K562 (cell line): ENCODE data around the gene RPL27. TPM values are rescaled to one million over a fixed set of nuclear protein-coding genes. Genes with fewer than 3 reads are reported as not detected.

ENCODE experiments used
- ARID3A ChIP-seq: IDR thresholded peaks from 2 replicates; pipeline ENCODE4 v1.6.1; 2012; ENCODE audit warnings: low read depth, low read length, improper control_type of control experiment, borderline replicate concordance
- ATF4 ChIP-seq: fragments of 450-650 bp; formaldehyde crosslinking; IDR thresholded peaks from 2 replicates; pipeline ENCODE4 v1.4.0; 2022; ENCODE audit warnings: mild to moderate bottlenecking, moderate library complexity
- CBFA2T3 ChIP-seq: fragments of 450-650 bp; IDR thresholded peaks from 2 replicates; pipeline ENCODE4 v1.6.1; 2017
- COPS2 ChIP-seq: fragments of 450-650 bp; conservative IDR thresholded peaks from 2 replicates; pipeline ENCODE4 v1.6.1; 2016; ENCODE audit warnings: mild to moderate bottlenecking, moderate library complexity
- E2F6 ChIP-seq, 2 experiments: IDR thresholded peaks; 2 replicates each; pipeline ENCODE4 v1.6.1; 2011; ENCODE audit warnings: borderline replicate concordance in 1 of 2, control low read depth in 1 of 2, low read depth in 1 of 2, low read length in 1 of 2, mild to moderate bottlenecking in 1 of 2, mixed read lengths in 1 of 2, moderate library complexity in 1 of 2; ENCODE audit not compliant: insufficient read depth in 1 of 2, insufficient read length in 1 of 2, poor library complexity in 1 of 2, severe bottlenecking in 1 of 2; ENCODE audit errors: extremely low read depth in 1 of 2
- EHMT2 ChIP-seq: fragments of 450-650 bp; IDR thresholded peaks from 2 replicates; pipeline ENCODE4 v1.6.1; 2018; ENCODE audit warnings: antibody characterized with exemption
- ESRRA ChIP-seq: fragments of 450-650 bp; IDR thresholded peaks from 2 replicates; pipeline ENCODE4 v1.6.1; 2014; ENCODE audit warnings: low read depth, mild to moderate bottlenecking, moderate library complexity, borderline replicate concordance
- FIP1L1 ChIP-seq: fragments of 200-400 bp; formaldehyde crosslinking; IDR thresholded peaks from 2 replicates; pipeline ENCODE4 v1.6.1; 2018; ENCODE audit warnings: mild to moderate bottlenecking, low read depth, low read length; ENCODE audit not compliant: poor library complexity, severe bottlenecking
- FOS ChIP-seq: IDR thresholded peaks from 3 replicates; pipeline ENCODE4 v1.6.1; 2011; ENCODE audit not compliant: insufficient read length; ENCODE audit errors: extremely low read depth
- FOXP4 ChIP-seq: sonication (generic); formaldehyde crosslinking; IDR thresholded peaks from 2 replicates; pipeline ENCODE4 v1.8.0; 2022; ENCODE audit warnings: mild to moderate bottlenecking, missing genetic modification reagents, borderline replicate concordance
- HSF4 ChIP-seq: fragments of 250-450 bp; sonication (Bioruptor Pico); IDR thresholded peaks from 2 replicates; pipeline ENCODE4 v2.1.2; 2022; ENCODE audit warnings: mild to moderate bottlenecking, moderate library complexity, borderline replicate concordance
- MXI1 ChIP-seq: IDR thresholded peaks from 2 replicates; pipeline ENCODE4 v1.6.1; 2011; ENCODE audit warnings: low read depth, mild to moderate bottlenecking, improper control_type of control experiment, low read length
- NFRKB ChIP-seq: fragments of 450-650 bp; IDR thresholded peaks from 2 replicates; pipeline ENCODE4 v1.6.1; 2016; ENCODE audit warnings: low read depth
- POLR2G ChIP-seq: fragments of 200-400 bp; formaldehyde crosslinking; IDR thresholded peaks from 2 replicates; pipeline ENCODE4 v1.6.1; 2017; ENCODE audit warnings: low read depth, mild to moderate bottlenecking, antibody characterized with exemption, low read length, moderate library complexity
- PYGO2 ChIP-seq: fragments of 450-650 bp; IDR thresholded peaks from 2 replicates; pipeline ENCODE4 v1.6.1; 2016; ENCODE audit warnings: mild to moderate bottlenecking, missing genetic modification characterization, moderate library complexity, missing compliant biosample characterization
- RBM14 ChIP-seq: fragments of 200-400 bp; formaldehyde crosslinking; IDR thresholded peaks from 2 replicates; pipeline ENCODE4 v1.6.1; 2018; ENCODE audit warnings: low read depth, mild to moderate bottlenecking, low read length, moderate library complexity, borderline replicate concordance; ENCODE audit not compliant: insufficient read depth
- SMC3 ChIP-seq: conservative IDR thresholded peaks from 2 replicates; pipeline ENCODE4 v1.6.1; 2011; ENCODE audit warnings: low read depth, low read length, improper control_type of control experiment; ENCODE audit not compliant: insufficient read depth
- SRSF9 ChIP-seq: fragments of 200-400 bp; formaldehyde crosslinking; IDR thresholded peaks from 2 replicates; pipeline ENCODE4 v1.6.1; 2017; ENCODE audit warnings: low read depth, low read length, borderline replicate concordance
- TAF1 ChIP-seq: IDR thresholded peaks from 2 replicates; pipeline ENCODE4 v1.6.1; 2011; ENCODE audit warnings: mild to moderate bottlenecking, low read length, moderate library complexity; ENCODE audit not compliant: insufficient read depth, control insufficient read depth, severe bottlenecking; ENCODE audit errors: extremely low read depth
- TBL1XR1 ChIP-seq, 2 experiments: IDR thresholded peaks; 2 replicates each; pipeline ENCODE4 v1.6.1; 2012; ENCODE audit warnings: improper control_type of control experiment in 2 of 2, low read length in 2 of 2, mild to moderate bottlenecking in 1 of 2
- ZNF717 ChIP-seq: fragments of 250-450 bp; sonication (Bioruptor Pico); IDR thresholded peaks from 2 replicates; pipeline ENCODE4 v1.5.0; 2021
- polyA plus RNA-seq, 8 experiments: library from polyadenylated mRNA; depleted of rRNA in 4 of 8; stranded (reverse) in 5 of 8; unstranded in 3 of 8; fragments of >200 nt; fragmentation: Nextera tagmentation in 2 of 8; fragmentation: Illumina TruSeq in 1 of 8; extraction: Ambion mirVana in 2 of 8; extraction: Trizol in 1 of 8; gene quantifications; 2 replicates each; pipeline versions ENCODE4 v1.2.1 to v1.2.3, GENCODE V29; 2011 to 2014; ENCODE audit warnings: inconsistent platforms in 1 of 8, missing spikeins in 1 of 8
- total RNA-seq, 7 experiments: library from RNA; depleted of rRNA in 6 of 7; stranded (reverse); fragments of >200 nt in 6 of 7; fragmentation: Illumina TruSeq in 2 of 7; extraction: Trizol in 2 of 7; gene quantifications; 2 replicates each; pipeline versions ENCODE4 v1.2.1 to v1.2.3, GENCODE V29; 2011 to 2021; ENCODE audit warnings: low replicate concordance in 1 of 7

Gene RPL27
- total and polyA plus RNA-seq, 9 of the 15 experiments (the other 6 are each of a cell fraction or from before 2014, with no cell fraction given), result 1,539 to 6,155 (median 3,710) TPM

GRCh38 chr17:43024407-43025289, 26.4 kb downstream of the RPL27 start, which contains the start of gene RND2 (continued):
- TF ChIP-seq ARID3A, result no peak
- TF ChIP-seq FOXP4 (CRISPR knock-in tag), result no peak
- TF ChIP-seq FIP1L1, result no peak
- TF ChIP-seq SMC3, result peak; percentile 70
- TF ChIP-seq SRSF9, result no peak
- no peak for TF ChIP-seq RBM14
- peak in 1 of 2 experiments; percentile 19 for TF ChIP-seq E2F6 (IDR thresholded peaks at IDR 0.05; ENCODE audit: borderline replicate concordance in 1 of 2, extremely low read depth in 1 of 2, insufficient read depth in 1 of 2, insufficient read length in 1 of 2, low read depth in 1 of 2, low read length in 1 of 2, poor library complexity in 1 of 2, severe bottlenecking in 1 of 2)
- TF ChIP-seq HSF4 (CRISPR knock-in tag), result no peak
- TF ChIP-seq FOS, result no peak
- no peak for TF ChIP-seq ZNF717 (CRISPR knock-in tag)
- TF ChIP-seq COPS2, result no peak
- no peak for TF ChIP-seq PYGO2 (tag)
- peak; percentile 78 for TF ChIP-seq ESRRA
- TF ChIP-seq POLR2G, result peak; percentile 74
- peak; percentile 31; the same call in 1 of the 2 replicates for TF ChIP-seq EHMT2
- no peak for TF ChIP-seq CBFA2T3
- peak; percentile 52 to 64; a peak in 2 of 4 replicates for TF ChIP-seq TBL1XR1 (IDR thresholded peaks at IDR 0.05; ENCODE audit: low read length in 2 of 2)
- TF ChIP-seq ATF4 (CRISPR knock-in tag), result no peak
- TF ChIP-seq MXI1, result peak; percentile 94
- TF ChIP-seq TAF1, result peak; percentile 57
- peak; percentile 53; the same call in 1 of the 2 replicates for TF ChIP-seq NFRKB
